K562 (cell line): Measurements from ENCODE around the gene MRPL58. TPM values are rescaled to one million over a fixed set of nuclear protein-coding genes. Genes with fewer than 3 reads are reported as not detected.

ENCODE experiments used
- MGA ChIP-seq: fragments of 450-650 bp; IDR thresholded peaks from 2 replicates; pipeline ENCODE4 v1.6.1; 2016; ENCODE audit warnings: mild to moderate bottlenecking, moderate library complexity
- polyA plus RNA-seq, 8 experiments: library from polyadenylated mRNA; depleted of rRNA in 4 of 8; stranded (reverse) in 5 of 8; unstranded in 3 of 8; fragments of >200 nt; fragmentation: Nextera tagmentation in 2 of 8; fragmentation: Illumina TruSeq in 1 of 8; extraction: Ambion mirVana in 2 of 8; extraction: Trizol in 1 of 8; gene quantifications; 2 replicates each; pipeline versions ENCODE4 v1.2.1 to v1.2.3, GENCODE V29; 2011 to 2014; ENCODE audit warnings: inconsistent platforms in 1 of 8, missing spikeins in 1 of 8
- total RNA-seq, 7 experiments: library from RNA; depleted of rRNA in 6 of 7; stranded (reverse); fragments of >200 nt in 6 of 7; fragmentation: Illumina TruSeq in 2 of 7; extraction: Trizol in 2 of 7; gene quantifications; 2 replicates each; pipeline versions ENCODE4 v1.2.1 to v1.2.3, GENCODE V29; 2011 to 2021; ENCODE audit warnings: low replicate concordance in 1 of 7

Gene MRPL58
- total and polyA plus RNA-seq, 9 of the 15 experiments (the other 6 are each of a cell fraction or from before 2014, with no cell fraction given), result 30.8 to 107 (median 72.4) TPM

GRCh38 chr17:75019146-75019545 lies 6.7 kb downstream of the MRPL58 start (continued):
- no peak for TF ChIP-seq MGA
- TF ChIP-seq, all 486 proteins: peak for 0
